ENCODE data around the gene SLC16A5.
"Not testable (repeated sequence)": the region's sequence is repeated elsewhere in the genome, so short reads cannot be mapped to it uniquely, and the experiment has no call there.

SLC16A5 gene, protein sequence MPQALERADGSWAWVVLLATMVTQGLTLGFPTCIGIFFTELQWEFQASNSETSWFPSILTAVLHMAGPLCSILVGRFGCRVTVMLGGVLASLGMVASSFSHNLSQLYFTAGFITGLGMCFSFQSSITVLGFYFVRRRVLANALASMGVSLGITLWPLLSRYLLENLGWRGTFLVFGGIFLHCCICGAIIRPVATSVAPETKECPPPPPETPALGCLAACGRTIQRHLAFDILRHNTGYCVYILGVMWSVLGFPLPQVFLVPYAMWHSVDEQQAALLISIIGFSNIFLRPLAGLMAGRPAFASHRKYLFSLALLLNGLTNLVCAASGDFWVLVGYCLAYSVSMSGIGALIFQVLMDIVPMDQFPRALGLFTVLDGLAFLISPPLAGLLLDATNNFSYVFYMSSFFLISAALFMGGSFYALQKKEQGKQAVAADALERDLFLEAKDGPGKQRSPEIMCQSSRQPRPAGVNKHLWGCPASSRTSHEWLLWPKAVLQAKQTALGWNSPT

GRCh38 chr17:75087558-75088453, at the start of gene SLC16A5:
Gene SLC16A5, plus strand, starts transcription at chr17:75087954. Its CDS starts 5,683 bp downstream, at chr17:75093637.
- peak; percentile 46 for DNase-seq

GRCh38 chr17:75039238-75039637, 48.5 kb upstream of the SLC16A5 start:
- DNase-seq, result no peak

DNA sequence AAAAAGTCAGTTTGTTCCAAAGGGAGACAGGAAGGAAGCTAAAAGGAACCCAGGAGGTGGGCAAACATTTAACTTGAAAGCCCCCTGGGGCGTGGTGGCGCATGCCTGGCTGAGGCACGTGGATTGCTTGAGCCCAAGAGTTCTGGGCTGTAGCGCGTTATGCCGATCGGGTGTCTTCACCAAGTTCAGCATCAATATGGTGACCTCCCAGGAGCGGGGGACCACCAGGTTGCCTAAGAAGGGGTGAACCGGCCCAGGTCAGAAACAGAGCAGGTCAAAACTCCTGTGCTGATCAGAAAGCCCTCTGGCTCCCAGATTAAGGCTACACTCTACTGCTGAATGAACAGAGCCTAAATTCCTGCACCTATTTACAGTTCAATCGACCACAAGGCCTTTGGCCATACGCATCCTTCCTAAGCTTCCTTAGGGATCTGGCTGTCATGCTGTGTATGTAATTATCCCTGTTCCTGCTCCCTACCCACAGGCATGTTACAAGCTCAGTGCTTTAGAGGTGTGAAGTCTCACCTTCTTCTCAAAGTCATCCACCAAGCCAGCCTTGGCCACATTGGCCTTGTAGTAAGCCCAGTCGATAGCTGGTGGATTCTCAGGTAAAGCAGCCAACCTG, 46.0 kb upstream of the SLC16A5 start:
- DNase-seq, result no peak

GRCh38 chr17:75043789-75044188, 44.0 kb upstream of the SLC16A5 start:
- not testable (repeated sequence) for DNase-seq

GRCh38 chr17:75044716-75045115, 43.0 kb upstream of the SLC16A5 start:
- DNase-seq, result no peak

DNA sequence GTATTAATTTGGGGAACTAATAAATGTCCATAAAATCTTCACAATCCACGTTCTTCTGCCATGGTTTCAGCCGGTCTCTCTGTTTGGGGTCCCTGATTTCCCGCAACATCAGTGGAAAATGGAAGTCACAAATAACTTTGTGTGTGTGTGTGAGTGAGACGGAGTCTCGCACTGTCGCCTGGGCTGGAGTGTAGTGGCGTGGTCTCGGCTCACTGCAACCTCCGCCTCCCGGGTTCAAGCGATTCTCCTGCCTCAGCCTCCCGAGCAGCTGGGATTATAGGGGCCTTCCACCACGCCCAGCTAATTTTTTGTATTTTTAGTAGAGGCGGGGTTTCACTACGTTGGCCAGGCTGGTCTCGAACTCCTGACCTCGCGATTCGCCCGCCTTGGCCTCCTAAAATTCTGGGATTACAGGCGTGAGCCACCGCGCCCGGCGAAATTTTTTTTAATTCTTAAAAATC, 41.8 kb upstream of the SLC16A5 start:
- DNase-seq, result not testable (repeated sequence)

DNA sequence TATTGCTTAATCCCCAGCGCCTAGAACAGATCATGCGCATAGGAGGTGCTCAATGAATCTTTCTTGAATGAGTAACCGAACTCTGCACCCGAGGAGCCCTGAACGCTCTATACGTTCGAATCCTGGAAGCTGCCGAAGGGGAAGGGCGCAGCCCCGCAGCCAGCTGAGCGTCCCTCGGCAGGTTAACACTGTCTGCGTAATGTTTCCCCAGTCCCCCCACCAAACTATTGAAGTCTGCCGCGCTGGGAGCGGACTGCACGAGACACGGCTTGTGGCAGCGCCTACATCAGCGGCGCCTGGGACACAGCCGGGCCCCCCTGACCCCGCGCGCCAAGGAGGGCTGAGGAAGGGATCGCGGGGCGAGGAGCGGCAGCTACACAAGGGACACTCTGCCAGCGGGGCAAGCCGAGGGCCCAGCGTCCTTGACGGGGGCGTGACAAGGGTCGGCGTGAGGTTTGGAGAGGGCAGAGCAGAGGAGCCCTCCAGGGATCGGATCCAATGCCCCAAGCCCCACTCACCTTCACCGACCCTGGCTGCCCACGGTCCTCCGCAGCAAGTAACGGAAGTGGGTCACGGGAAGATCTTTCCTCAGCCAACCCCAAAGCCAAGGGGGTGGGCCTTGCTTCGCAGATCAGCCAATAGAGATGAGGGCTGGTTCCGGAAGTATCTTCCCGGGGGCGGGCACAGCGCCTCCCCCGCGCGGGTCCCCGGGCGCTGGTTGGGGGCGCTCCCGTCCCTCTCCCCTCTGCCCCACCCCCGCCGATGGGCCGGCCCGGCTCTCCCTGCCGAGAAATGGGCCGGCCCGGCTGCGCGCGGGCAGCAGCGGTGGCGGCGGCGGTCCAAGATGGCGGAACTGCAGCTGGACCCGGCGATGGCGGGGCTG, 41.1 kb upstream of the SLC16A5 start, which contains the start of the genes ATP5PD and KCTD2:
Gene ATP5PD, minus strand, starts transcription at position 563 of the 883 bp plus-strand sequence. CDS start 4,319 bp downstream, outside the sequence.
Gene KCTD2, plus strand, starts transcription at position 819 of the 883 bp plus-strand sequence. Its CDS starts 26 bp downstream, at position 845.
- peak; percentile 93 for DNase-seq

GRCh38 chr17:75047398-75048098, 40.2 kb upstream of the SLC16A5 start:
- peak; percentile 39 for DNase-seq

GRCh38 chr17:75048249-75048878, 39.4 kb upstream of the SLC16A5 start:
- DNase-seq, result no peak

GRCh38 chr17:75049057-75049456, 38.7 kb upstream of the SLC16A5 start:
- DNase-seq, result no peak

DNA sequence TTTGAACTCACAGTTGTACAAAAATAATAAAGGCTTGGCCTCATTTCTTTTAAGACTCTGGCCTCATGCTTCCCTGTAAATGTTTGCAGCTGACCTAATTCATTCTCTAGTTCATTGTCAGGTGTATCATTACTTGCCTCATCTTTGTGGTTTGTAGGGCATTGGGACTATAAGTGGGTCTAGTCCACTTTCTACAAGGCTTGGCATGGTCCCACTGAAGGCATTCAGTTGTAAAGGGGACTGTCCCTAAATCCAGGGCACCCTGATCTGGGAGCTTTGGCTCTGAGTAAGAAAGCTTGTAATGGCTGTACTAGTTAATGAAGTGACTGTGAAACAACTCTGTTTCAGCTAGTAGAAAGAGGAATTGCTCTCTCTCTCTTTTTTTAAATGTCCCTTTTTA, 38.0 kb upstream of the SLC16A5 start:
- no peak for DNase-seq

GRCh38 chr17:75051941-75052340, 35.8 kb upstream of the SLC16A5 start:
- DNase-seq, result no peak

GRCh38 chr17:75059369-75060345, 28.1 kb upstream of the SLC16A5 start:
- DNase-seq, result no peak

GRCh38 chr17:75060434-75061054, 27.2 kb upstream of the SLC16A5 start:
- no peak for DNase-seq

DNA sequence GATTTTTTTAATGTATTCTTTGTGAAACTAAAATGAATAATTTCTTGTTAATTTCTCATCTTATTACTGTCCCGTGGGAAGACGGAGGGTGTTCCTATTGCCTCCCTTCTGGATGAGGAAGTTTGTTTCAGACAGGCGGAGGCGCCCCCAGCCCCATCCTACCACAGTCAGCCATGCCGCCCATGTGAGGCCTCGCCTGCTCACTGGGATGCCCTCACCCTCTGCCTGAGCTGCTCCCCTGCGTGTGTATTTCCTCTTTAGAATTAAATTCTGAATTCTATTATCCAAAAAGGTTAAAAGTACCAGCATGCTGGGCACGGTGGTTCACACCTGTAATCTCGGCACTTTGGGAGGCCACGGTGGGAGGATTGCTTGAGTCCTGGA, 26.7 kb upstream of the SLC16A5 start:
- DNase-seq, result no peak

- no peak for DNase-seq
Observed at GRCh38 chr17:75061618-75062017, 26.1 kb upstream of the SLC16A5 start.

DNA sequence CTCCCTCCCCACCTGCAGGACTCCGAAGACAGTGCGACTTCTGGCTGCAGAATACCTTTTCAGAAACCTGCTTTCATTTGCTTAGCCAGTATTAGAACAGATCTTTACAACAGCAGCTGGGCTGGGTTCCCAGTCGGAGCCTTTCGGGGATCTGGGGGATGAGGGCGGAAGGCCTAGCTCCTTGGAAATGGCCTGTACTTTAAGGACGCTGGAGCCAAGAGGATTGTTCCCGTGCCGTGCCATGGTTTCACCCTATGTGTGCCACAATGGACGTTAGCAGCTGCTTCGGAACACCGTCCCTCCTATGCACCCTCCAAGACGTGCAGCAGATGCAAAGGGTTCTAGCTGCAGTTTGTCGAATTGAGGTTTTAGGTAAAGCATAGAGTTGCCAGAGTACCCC, 24.6 kb upstream of the SLC16A5 start:
- DNase-seq, result no peak

DNA sequence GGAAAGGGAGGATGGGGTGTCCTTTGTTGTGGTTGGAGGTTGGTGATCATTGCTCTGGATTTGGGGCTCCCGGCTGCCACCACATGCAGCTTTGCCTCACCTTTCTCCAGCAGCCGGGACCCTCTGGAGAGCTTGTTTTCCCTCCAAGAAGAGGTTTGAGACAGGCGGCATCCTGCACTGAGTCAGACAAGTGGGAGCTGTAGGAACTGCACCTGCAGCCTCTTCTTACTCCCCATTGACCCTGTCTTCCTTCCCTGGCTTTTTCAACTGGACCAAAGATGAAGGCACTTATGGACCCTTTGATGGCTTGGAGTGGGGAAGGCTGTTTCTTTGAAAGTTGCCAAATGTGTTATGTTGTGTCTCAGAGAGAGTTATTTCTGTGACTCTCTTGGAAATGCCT, 24.1 kb upstream of the SLC16A5 start:
- DNase-seq, result no peak

- DNase-seq, result no peak
Observed at GRCh38 chr17:75064040-75064439, 23.7 kb upstream of the SLC16A5 start.
